Stimulated activated naive CD8-positive, alpha-beta T cell treated with anti-CD3 and anti-CD28 coated beads, Interleukin-15, Interleukin-2, amounts not matched to agents 100 ng/mL and 50 ng/mL, for 24 hours (primary cell): ENCODE data around the gene NDUFAF7.
"Not testable (repeated sequence)": the region's sequence is repeated elsewhere in the genome, so short reads cannot be mapped to it uniquely, and the experiment has no call there.

Experiments used
- H3K27ac Mint-ChIP-seq: one replicate; pipeline ENCODE4 v1.8.0; 2021; ENCODE audit warnings: mild to moderate bottlenecking, mixed read lengths
- H3K27me3 Mint-ChIP-seq: one replicate; pipeline ENCODE4 v1.8.0; 2021; ENCODE audit warnings: mixed read lengths
- H3K36me3 Mint-ChIP-seq: one replicate; pipeline ENCODE4 v1.8.0; 2021; ENCODE audit warnings: low read depth, mixed read lengths
- H3K4me1 Mint-ChIP-seq: one replicate; pipeline ENCODE4 v1.8.0; 2021; ENCODE audit warnings: low read depth, mixed read lengths
- H3K4me3 Mint-ChIP-seq: one replicate; pipeline ENCODE4 v1.8.0; 2021; ENCODE audit warnings: mild to moderate bottlenecking, mixed read lengths
- H3K9me3 Mint-ChIP-seq: one replicate; pipeline ENCODE4 v1.8.0; 2021; ENCODE audit warnings: mixed read lengths

Gene NDUFAF7

GRCh38 chr2:37201766-37202165 is 29.7 kb upstream of the NDUFAF7 start:
- peak overlapping the region; percentile 57 for H3K4me3 Mint-ChIP-seq
- peaks cover 57% of the 10 kb centered on the region for H3K4me1 Mint-ChIP-seq
- peak overlapping the region; percentile 87 for H3K27ac Mint-ChIP-seq
- H3K9me3 Mint-ChIP-seq: peaks cover 16% of the 10 kb centered on the region
- no peaks in the 10 kb centered on the region for H3K27me3 Mint-ChIP-seq
- peaks cover 72% of the 10 kb centered on the region for H3K36me3 Mint-ChIP-seq

GRCh38 chr2:37203708-37204107 is 27.8 kb upstream of the NDUFAF7 start:
- Mint-ChIP-seq H3K27ac (peak overlapping the region; percentile 67), H3K27me3 (no peaks in the 10 kb centered on the region), H3K9me3 (peaks cover 32% of the 10 kb centered on the region), H3K4me3 (no peak overlapping the region), H3K4me1 (peaks cover 44% of the 10 kb centered on the region), H3K36me3 (peaks cover 91% of the 10 kb centered on the region)

DNA sequence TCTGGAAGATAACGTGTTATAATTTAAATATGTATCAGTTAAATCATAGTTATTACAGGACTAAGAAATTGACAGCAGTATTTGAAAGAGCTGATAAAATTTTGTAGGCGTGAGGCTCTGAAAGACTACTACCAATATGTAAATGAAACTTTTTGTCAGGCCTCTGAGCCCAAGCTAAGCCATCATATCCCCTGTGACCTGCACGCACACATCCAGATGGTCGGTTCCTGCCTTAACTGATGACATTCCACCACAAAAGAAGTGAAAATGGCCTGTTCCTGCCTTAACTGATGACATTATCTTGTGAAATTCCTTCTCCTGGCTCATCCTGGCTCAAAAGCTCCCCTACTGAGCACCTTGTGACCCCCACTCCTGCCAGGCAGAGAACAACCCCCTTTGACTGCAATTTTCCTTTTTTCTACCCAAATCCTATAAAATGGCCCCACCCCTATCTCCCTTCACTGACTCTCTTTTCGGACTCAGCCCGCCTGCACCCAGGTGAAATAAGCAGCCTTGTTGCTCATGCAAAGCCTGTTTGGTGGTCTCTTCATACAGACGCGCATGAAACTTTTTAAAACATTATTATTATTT is 26.3 kb upstream of the NDUFAF7 start:
- H3K4me3 Mint-ChIP-seq, H3K27me3 Mint-ChIP-seq, H3K27ac Mint-ChIP-seq: not testable (repeated sequence)
- Mint-ChIP-seq H3K4me1 (peaks cover 35% of the 10 kb centered on the region), H3K36me3 (peaks cover 95% of the 10 kb centered on the region), H3K9me3 (peaks cover 41% of the 10 kb centered on the region)

- Mint-ChIP-seq H3K4me1 (peaks cover 28% of the 10 kb centered on the region), H3K9me3 (peaks cover 41% of the 10 kb centered on the region), H3K4me3 (no peak overlapping the region), H3K27me3 (no peaks in the 10 kb centered on the region), H3K36me3 (peaks cover 95% of the 10 kb centered on the region), H3K27ac (peak overlapping the region; percentile 5)
Observed at GRCh38 chr2:37205689-37206341, 25.6 kb upstream of the NDUFAF7 start.

- Mint-ChIP-seq H3K4me1 (peaks cover 19% of the 10 kb centered on the region), H3K9me3 (peaks cover 41% of the 10 kb centered on the region), H3K36me3 (peaks cover 95% of the 10 kb centered on the region)
- H3K27ac Mint-ChIP-seq, H3K4me3 Mint-ChIP-seq, H3K27me3 Mint-ChIP-seq: not testable (repeated sequence)
Observed at GRCh38 chr2:37206760-37207159, 24.7 kb upstream of the NDUFAF7 start.

GRCh38 chr2:37211212-37211611 is 20.2 kb upstream of the NDUFAF7 start:
- Mint-ChIP-seq H3K4me3 (no peak overlapping the region), H3K27ac (no peak overlapping the region), H3K27me3 (no peaks in the 10 kb centered on the region), H3K9me3 (peaks cover 28% of the 10 kb centered on the region), H3K36me3 (peaks cover 92% of the 10 kb centered on the region), H3K4me1 (peaks cover 12% of the 10 kb centered on the region)

GRCh38 chr2:37211939-37212338 is 19.5 kb upstream of the NDUFAF7 start:
- no peak overlapping the region for H3K4me3 Mint-ChIP-seq
- H3K27ac Mint-ChIP-seq: no peak overlapping the region
- peaks cover 15% of the 10 kb centered on the region for H3K4me1 Mint-ChIP-seq
- H3K36me3 Mint-ChIP-seq: peaks cover 92% of the 10 kb centered on the region
- H3K27me3 Mint-ChIP-seq: no peaks in the 10 kb centered on the region
- peaks cover 23% of the 10 kb centered on the region for H3K9me3 Mint-ChIP-seq

GRCh38 chr2:37215250-37215649 is 16.2 kb upstream of the NDUFAF7 start:
- Mint-ChIP-seq H3K4me3 (no peak overlapping the region), H3K9me3 (no peaks in the 10 kb centered on the region), H3K27ac (no peak overlapping the region), H3K27me3 (no peaks in the 10 kb centered on the region), H3K4me1 (peaks cover 11% of the 10 kb centered on the region), H3K36me3 (peaks cover 81% of the 10 kb centered on the region)

GRCh38 chr2:37219046-37219445 is 12.4 kb upstream of the NDUFAF7 start:
- Mint-ChIP-seq H3K4me3 (no peak overlapping the region), H3K4me1 (peaks cover 30% of the 10 kb centered on the region), H3K27me3 (no peaks in the 10 kb centered on the region), H3K27ac (no peak overlapping the region), H3K36me3 (peaks cover 81% of the 10 kb centered on the region), H3K9me3 (no peaks in the 10 kb centered on the region)

DNA sequence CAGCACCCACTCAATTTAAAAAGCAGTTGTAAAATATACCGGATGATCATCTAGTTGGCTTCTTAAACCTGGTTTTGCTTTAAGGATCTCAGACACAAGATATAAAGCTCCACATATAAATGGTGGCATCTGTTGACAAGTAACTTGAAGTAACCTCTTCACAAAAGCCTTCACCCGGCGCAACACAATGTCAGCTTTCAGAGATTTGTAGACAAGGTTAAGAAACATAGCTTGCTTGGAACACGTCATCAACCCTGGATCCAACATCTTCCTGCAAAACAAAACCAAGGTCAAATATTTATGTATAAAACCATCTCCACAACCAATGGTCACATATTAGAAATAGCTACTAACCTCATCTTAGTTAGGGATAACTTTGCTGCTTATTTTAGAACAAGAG is 8.3 kb upstream of the NDUFAF7 start:
- Mint-ChIP-seq H3K4me1 (peaks cover 55% of the 10 kb centered on the region), H3K4me3 (no peak overlapping the region), H3K27ac (peak overlapping the region; percentile 7), H3K9me3 (no peaks in the 10 kb centered on the region), H3K36me3 (peaks cover 84% of the 10 kb centered on the region), H3K27me3 (no peaks in the 10 kb centered on the region)

GRCh38 chr2:37224063-37224462 is 7.4 kb upstream of the NDUFAF7 start:
- Mint-ChIP-seq H3K4me3 (no peak overlapping the region), H3K36me3 (peaks cover 84% of the 10 kb centered on the region), H3K4me1 (peaks cover 63% of the 10 kb centered on the region), H3K27me3 (no peaks in the 10 kb centered on the region), H3K9me3 (no peaks in the 10 kb centered on the region), H3K27ac (no peak overlapping the region)

DNA sequence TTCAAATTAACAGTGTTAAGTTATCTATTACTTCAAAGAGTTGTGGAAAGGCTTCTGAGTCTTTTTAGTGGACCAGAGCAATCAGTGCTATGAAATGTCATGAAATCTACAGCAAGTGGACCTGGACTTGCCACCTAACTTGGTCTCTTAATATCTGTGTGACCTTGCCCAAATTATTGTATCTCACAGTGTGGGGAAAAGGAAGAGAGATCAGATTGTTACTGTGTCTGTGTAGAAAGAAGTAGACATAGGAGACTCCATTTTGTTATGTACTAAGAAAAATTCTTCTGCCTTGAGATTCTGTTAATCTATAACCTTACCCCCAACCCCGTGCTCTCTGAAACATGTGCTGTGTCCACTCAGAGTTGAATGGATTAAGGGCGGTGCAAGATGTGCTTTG is 6.3 kb upstream of the NDUFAF7 start:
- peak overlapping the region; percentile 0 for H3K4me3 Mint-ChIP-seq
- peaks cover 73% of the 10 kb centered on the region for H3K4me1 Mint-ChIP-seq
- H3K27ac Mint-ChIP-seq, H3K27me3 Mint-ChIP-seq, H3K9me3 Mint-ChIP-seq: not testable (repeated sequence)
- peaks cover 81% of the 10 kb centered on the region for H3K36me3 Mint-ChIP-seq

DNA sequence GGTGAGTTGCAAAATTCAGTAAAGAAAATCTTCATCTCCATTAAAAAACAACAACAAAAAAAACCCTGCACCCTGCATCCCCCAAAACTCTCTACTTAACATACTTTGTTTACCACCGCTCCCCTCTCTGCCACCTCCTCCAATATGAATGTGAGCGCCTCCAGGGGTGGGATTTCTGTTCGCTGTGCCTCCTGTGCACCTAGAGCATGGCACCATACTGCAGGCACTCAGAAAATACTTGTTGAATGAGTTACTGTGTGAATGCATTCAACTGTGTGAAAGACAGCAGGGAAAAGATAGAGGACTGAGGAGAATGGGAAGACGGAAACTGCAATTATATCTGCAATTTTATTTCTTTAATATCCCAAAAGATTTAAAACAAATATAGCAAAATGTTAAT is 4.6 kb upstream of the NDUFAF7 start:
- no peaks in the 10 kb centered on the region for H3K9me3 Mint-ChIP-seq
- H3K36me3 Mint-ChIP-seq: peaks cover 65% of the 10 kb centered on the region
- no peak overlapping the region for H3K27ac Mint-ChIP-seq
- no peaks in the 10 kb centered on the region for H3K27me3 Mint-ChIP-seq
- H3K4me3 Mint-ChIP-seq: peak overlapping the region; percentile 45
- H3K4me1 Mint-ChIP-seq: peaks cover 73% of the 10 kb centered on the region

DNA sequence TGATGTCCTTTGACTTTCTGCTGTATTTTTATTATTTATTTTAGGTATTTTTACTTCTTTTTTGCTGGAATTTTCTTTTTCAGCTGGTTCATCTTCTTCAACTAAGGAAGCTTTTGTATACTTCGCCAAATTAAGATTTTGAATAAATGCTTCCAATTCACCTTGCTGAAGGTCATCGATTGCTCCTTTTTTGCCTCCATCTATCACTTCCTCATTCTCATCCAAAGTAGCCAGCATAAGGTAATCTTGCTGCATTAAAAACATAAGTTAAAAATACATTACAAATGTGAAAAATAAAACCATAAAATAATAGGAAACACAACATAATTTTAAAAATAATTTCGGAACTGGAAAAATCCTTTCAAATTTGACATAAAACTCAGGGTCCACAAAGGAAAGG is 2.7 kb upstream of the NDUFAF7 start:
- no peaks in the 10 kb centered on the region for H3K27me3 Mint-ChIP-seq
- no peak overlapping the region for H3K27ac Mint-ChIP-seq
- peaks cover 48% of the 10 kb centered on the region for H3K36me3 Mint-ChIP-seq
- H3K4me1 Mint-ChIP-seq: peaks cover 60% of the 10 kb centered on the region
- no peaks in the 10 kb centered on the region for H3K9me3 Mint-ChIP-seq
- H3K4me3 Mint-ChIP-seq: no peak overlapping the region

- Mint-ChIP-seq H3K36me3 (peaks cover 47% of the 10 kb centered on the region), H3K27me3 (no peaks in the 10 kb centered on the region), H3K4me3 (no peak overlapping the region)
Observed at GRCh38 chr2:37230581-37230980, 877 bp upstream of the NDUFAF7 start.

More at GRCh38 chr2:37230581-37230980, 877 bp upstream of the NDUFAF7 start:
- Mint-ChIP-seq H3K4me1 (peaks cover 59% of the 10 kb centered on the region), H3K9me3 (no peaks in the 10 kb centered on the region), H3K27ac (no peak overlapping the region)
